Suprapubic skin (tissue), 4 donors: ENCODE data around the gene ZNF493. TPM values are rescaled to one million over a fixed set of nuclear protein-coding genes. Genes with fewer than 3 reads are reported as not detected.

ENCODE experiments used
- DNase-seq, 2 donors: peaks; one replicate each; pipeline ENCODE4 v3.0.0-alpha.2; 2019; ENCODE audit warnings: low spot score in 2 of 2
- H3K27ac ChIP-seq: fragments of 200-600 bp; sonication (generic); one replicate; pipeline ENCODE4 v1.5.1; 2019
- H3K27me3 ChIP-seq: fragments of 200-600 bp; sonication (generic); one replicate; pipeline ENCODE4 v1.5.1; 2019
- H3K36me3 ChIP-seq: fragments of 200-600 bp; sonication (generic); one replicate; pipeline ENCODE4 v1.5.1; 2019
- H3K4me1 ChIP-seq: fragments of 200-600 bp; sonication (generic); one replicate; pipeline ENCODE4 v1.5.1; 2019
- H3K4me3 ChIP-seq: fragments of 200-600 bp; sonication (generic); one replicate; pipeline ENCODE4 v1.5.1; 2019; ENCODE audit warnings: mild to moderate bottlenecking
- H3K9me3 ChIP-seq: fragments of 200-600 bp; sonication (generic); one replicate; pipeline ENCODE4 v1.5.1; 2019
- CTCF ChIP-seq, 2 donors: fragments of 200-600 bp in 1 of 2; fragments of 450-650 bp in 1 of 2; sonication (generic) in 1 of 2; IDR thresholded peaks; one replicate each; pipeline ENCODE4 v1.5.1; 2016 to 2019; ENCODE audit warnings: antibody characterized with exemption in 2 of 2, mild to moderate bottlenecking in 1 of 2, moderate library complexity in 1 of 2
- EP300 ChIP-seq: sonication (generic); formaldehyde crosslinking; IDR thresholded peaks from one replicate; pipeline ENCODE4 v1.6.1; 2017; ENCODE audit warnings: antibody characterized with exemption
- POLR2A ChIP-seq, 2 donors: fragments of 450-650 bp; IDR thresholded peaks; one replicate each; pipeline ENCODE4 v1.6.1; 2017; ENCODE audit warnings: antibody characterized with exemption in 2 of 2, mild to moderate bottlenecking in 2 of 2, moderate library complexity in 2 of 2
- POLR2AphosphoS5 ChIP-seq, 3 donors: sonication (generic); formaldehyde crosslinking; IDR thresholded peaks; one replicate each; pipeline ENCODE4 v1.6.1; 2017; ENCODE audit warnings: antibody characterized with exemption in 3 of 3
- WGBS: methylation state at CpG from one replicate; pipeline ENCODE4 v1.1.5; 2018; 5-methylcytosine and 5-hydroxymethylcytosine counted together
- total RNA-seq, 4 donors: library from RNA; depleted of rRNA; stranded (reverse); fragments of >200 nt; gene quantifications; one replicate each; pipeline ENCODE4 v1.1.0, GENCODE V29; 2016

ZNF493 gene
- total RNA-seq, 4 donors from 2014 or later, result 12.8 to 52.6 (median 21.8) TPM

GRCh38 chr19:21440321-21440720 is 43.4 kb downstream of the ZNF493 start:
- TF ChIP-seq POLR2AphosphoS5 (IDR thresholded peaks at IDR 0.05), result no peak
- no peak for TF ChIP-seq CTCF (IDR thresholded peaks at IDR 0.05)
- no peak for TF ChIP-seq EP300
- TF ChIP-seq POLR2A (IDR thresholded peaks at IDR 0.05), result no peak
- H3K36me3 ChIP-seq, result no peaks in the 10 kb centered on the region
- no peak overlapping the region for H3K4me3 ChIP-seq
- peaks cover 25% of the 10 kb centered on the region for H3K9me3 ChIP-seq
- no peaks in the 10 kb centered on the region for H3K27me3 ChIP-seq
- no peaks in the 10 kb centered on the region for H3K4me1 ChIP-seq
- no peak overlapping the region for H3K27ac ChIP-seq
- 97% methylated on average over 15 of the region's 16 CpGs for WGBS
- no peak for DNase-seq

DNA sequence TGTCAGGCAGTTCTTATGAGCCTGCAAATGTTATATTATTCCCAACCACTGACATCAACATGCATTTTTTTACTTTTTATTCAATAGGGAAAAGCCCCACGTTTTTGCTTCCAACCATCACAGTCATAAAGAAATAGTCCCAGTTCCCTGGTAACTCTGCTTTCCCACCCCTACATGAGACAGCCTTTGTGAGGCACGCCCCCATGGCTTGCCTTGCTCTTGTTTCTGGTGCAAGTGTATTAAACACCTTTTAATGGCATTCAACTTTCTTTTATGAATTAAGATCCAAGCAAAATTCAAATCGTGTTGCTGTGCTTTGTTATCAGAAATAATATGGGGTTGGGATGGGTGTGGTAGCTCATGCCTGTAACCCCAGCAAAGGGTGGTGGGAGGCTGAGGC is 54.3 kb downstream of the ZNF493 start:
- Histone ChIP-seq H3K9me3 (peaks cover 13% of the 10 kb centered on the region), H3K4me3 (no peak overlapping the region), H3K27ac (no peak overlapping the region), H3K4me1 (no peaks in the 10 kb centered on the region), H3K36me3 (no peaks in the 10 kb centered on the region), H3K27me3 (no peaks in the 10 kb centered on the region)
- no peak for DNase-seq
- no peak for TF ChIP-seq POLR2AphosphoS5 (IDR thresholded peaks at IDR 0.05)
- TF ChIP-seq EP300, result no peak
- no peak for TF ChIP-seq POLR2A (IDR thresholded peaks at IDR 0.05)
- no peak for TF ChIP-seq CTCF (IDR thresholded peaks at IDR 0.05)
- 90% methylated on average over 3 of the region's 3 CpGs for WGBS

DNA sequence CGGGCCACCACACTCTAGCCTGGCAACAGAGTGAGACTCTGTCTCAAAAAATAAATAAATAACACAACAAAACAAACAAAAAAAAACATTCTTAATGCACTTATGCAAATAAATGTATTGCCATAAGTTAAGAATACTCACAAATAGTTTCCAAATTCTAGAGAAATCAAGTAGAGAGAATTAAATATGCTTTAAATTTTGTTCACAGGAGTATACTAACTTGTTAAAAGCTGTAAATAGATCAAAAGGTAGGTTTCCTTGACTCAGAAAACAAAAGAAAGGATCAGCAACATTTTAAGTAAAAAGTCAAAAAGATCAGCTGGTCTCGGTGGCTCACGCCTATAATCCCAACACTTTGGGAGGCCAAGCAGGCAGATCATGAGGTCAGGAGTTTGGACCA is 58.0 kb downstream of the ZNF493 start:
- TF ChIP-seq POLR2AphosphoS5 (IDR thresholded peaks at IDR 0.05) (no peak), EP300 (no peak), CTCF (IDR thresholded peaks at IDR 0.05) (no peak), POLR2A (IDR thresholded peaks at IDR 0.05) (no peak)
- no peak overlapping the region for H3K4me3 ChIP-seq
- H3K9me3 ChIP-seq, result peaks cover 16% of the 10 kb centered on the region
- 95% methylated on average over 3 of the region's 3 CpGs for WGBS
- H3K4me1 ChIP-seq, result no peaks in the 10 kb centered on the region
- no peak for DNase-seq
- no peaks in the 10 kb centered on the region for H3K27me3 ChIP-seq
- no peaks in the 10 kb centered on the region for H3K36me3 ChIP-seq
- no peak overlapping the region for H3K27ac ChIP-seq

DNA sequence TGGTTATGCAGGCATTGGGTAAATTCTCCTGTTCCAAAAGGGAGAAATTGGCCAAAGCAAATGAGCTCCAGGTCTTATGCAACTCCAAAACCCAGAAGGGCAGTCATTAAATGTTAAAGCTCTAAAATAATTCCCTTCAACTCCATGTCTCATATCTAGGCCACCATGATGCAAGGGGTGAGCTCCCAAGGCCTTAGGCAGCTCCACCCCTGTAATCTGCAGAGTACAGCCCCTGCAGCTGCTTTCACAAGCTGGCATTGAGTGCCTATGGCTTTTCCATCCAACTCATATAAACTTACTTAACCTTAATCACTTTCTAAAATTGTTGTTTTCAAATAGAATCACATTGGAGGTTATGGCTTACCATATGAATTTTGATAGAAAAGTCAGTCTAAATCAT is 63.8 kb downstream of the ZNF493 start:
- no peak for DNase-seq
- Histone ChIP-seq H3K36me3 (no peaks in the 10 kb centered on the region), H3K4me3 (no peak overlapping the region), H3K9me3 (peaks cover 8% of the 10 kb centered on the region), H3K27me3 (no peaks in the 10 kb centered on the region), H3K27ac (no peak overlapping the region), H3K4me1 (no peaks in the 10 kb centered on the region)
- TF ChIP-seq EP300, result no peak
- TF ChIP-seq CTCF (IDR thresholded peaks at IDR 0.05), result no peak
- no peak for TF ChIP-seq POLR2AphosphoS5 (IDR thresholded peaks at IDR 0.05)
- no peak for TF ChIP-seq POLR2A (IDR thresholded peaks at IDR 0.05)

GRCh38 chr19:21462540-21462939 is 65.6 kb downstream of the ZNF493 start:
- Histone ChIP-seq H3K27me3 (no peaks in the 10 kb centered on the region), H3K4me1 (no peaks in the 10 kb centered on the region), H3K36me3 (no peaks in the 10 kb centered on the region), H3K27ac (no peak overlapping the region), H3K9me3 (peaks cover 8% of the 10 kb centered on the region), H3K4me3 (no peak overlapping the region)
- WGBS, result 96% methylated on average over 16 of the region's 16 CpGs
- TF ChIP-seq CTCF (IDR thresholded peaks at IDR 0.05) (no peak), POLR2AphosphoS5 (IDR thresholded peaks at IDR 0.05) (no peak), POLR2A (IDR thresholded peaks at IDR 0.05) (no peak)
- DNase-seq, result no peak
